ENCODE measurements around the gene ARAP3. TPM values are rescaled to one million over a fixed set of nuclear protein-coding genes. Genes with fewer than 3 reads are reported as not detected.

ARAP3 gene
- total RNA-seq, 1 donor from 2014 or later, result 17.4 TPM

DNA sequence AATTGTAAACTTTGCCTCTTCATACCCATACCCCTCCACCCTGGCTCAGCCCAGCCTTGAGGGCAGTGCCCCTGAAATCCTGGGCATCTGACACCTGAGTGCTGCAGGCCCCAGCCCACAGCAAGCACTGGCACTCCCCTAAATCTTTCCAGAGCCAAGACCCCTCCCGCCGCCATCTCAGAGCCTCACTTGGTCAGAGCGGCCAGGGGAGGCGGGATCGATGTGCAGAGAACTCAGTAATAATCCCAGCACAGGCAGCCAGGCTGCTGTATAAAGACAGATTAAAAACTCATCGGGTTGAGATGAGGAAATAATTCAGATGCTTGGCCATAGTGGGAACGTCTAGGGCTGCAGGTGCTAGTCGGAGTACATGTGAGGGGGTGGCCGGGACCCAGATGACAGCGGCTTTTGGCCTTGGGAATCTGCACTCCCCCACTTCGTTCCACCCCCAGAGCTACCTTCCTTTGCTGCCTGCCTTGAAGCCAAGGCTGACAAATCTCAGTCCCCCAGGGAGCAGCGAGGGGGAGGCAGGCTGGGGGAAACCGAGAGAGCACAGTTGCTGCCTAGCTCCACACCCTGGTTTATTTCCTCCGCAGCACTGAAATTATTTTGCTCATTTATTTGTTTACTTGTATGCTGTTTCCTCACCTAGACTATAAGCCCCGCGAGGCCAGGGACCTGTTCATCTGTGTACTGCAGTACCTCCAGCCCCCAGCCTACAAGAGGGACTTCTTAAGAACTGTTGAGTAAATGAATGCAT is 19.5 kb upstream of the ARAP3 start:
- no peak overlapping the region for H2AFZ ChIP-seq (ENCODE audit: low read depth, low read length)
- H3K79me2 ChIP-seq (ENCODE audit: insufficient read depth, low read length), result no peaks in the 10 kb centered on the region
- H3K27ac Mint-ChIP-seq (ENCODE audit: unreplicated experiment), result peak overlapping the region; percentile 63
- no peaks in the 10 kb centered on the region for H3K36me3 ChIP-seq (ENCODE audit: insufficient read depth, low read length)
- DNase-seq (ENCODE audit: low read depth) (no peak), FAIRE-seq (no peak)
- TF ChIP-seq, protein P1, sequence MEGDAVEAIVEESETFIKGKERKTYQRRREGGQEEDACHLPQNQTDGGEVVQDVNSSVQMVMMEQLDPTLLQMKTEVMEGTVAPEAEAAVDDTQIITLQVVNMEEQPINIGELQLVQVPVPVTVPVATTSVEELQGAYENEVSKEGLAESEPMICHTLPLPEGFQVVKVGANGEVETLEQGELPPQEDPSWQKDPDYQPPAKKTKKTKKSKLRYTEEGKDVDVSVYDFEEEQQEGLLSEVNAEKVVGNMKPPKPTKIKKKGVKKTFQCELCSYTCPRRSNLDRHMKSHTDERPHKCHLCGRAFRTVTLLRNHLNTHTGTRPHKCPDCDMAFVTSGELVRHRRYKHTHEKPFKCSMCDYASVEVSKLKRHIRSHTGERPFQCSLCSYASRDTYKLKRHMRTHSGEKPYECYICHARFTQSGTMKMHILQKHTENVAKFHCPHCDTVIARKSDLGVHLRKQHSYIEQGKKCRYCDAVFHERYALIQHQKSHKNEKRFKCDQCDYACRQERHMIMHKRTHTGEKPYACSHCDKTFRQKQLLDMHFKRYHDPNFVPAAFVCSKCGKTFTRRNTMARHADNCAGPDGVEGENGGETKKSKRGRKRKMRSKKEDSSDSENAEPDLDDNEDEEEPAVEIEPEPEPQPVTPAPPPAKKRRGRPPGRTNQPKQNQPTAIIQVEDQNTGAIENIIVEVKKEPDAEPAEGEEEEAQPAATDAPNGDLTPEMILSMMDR (IDR thresholded peaks at IDR 0.05; ENCODE audit: insufficient read depth, low read depth, low read length), result no peak
- no peak for TF ChIP-seq EZH2 (IDR thresholded peaks at IDR 0.05; ENCODE audit: insufficient read depth, low read length)
- H3K4me3 Mint-ChIP-seq (ENCODE audit: unreplicated experiment), result peak overlapping the region; percentile 80
- peaks cover 52% of the 10 kb centered on the region for H3K27me3 Mint-ChIP-seq (ENCODE audit: low read depth, unreplicated experiment)
- peaks cover 76% of the 10 kb centered on the region for H3K27me3 ChIP-seq (ENCODE audit: insufficient read depth, low read length)
- no peaks in the 10 kb centered on the region for H3K36me3 Mint-ChIP-seq (ENCODE audit: low read depth, unreplicated experiment)
- H4K20me1 ChIP-seq (ENCODE audit: insufficient read depth, low read length), result no peaks in the 10 kb centered on the region
- H3K9ac ChIP-seq (ENCODE audit: low read length), result no peak overlapping the region
- no peaks in the 10 kb centered on the region for H3K9me3 Mint-ChIP-seq (ENCODE audit: unreplicated experiment)
- peaks cover 6% of the 10 kb centered on the region for H3K4me1 ChIP-seq (ENCODE audit: insufficient read depth, low read length)
- H3K4me3 ChIP-seq (ENCODE audit: insufficient read depth, low read depth, low read length), result no peak overlapping the region
- H3K4me2 ChIP-seq (ENCODE audit: low read length), result peak overlapping the region; percentile 97
- H3K9me3 ChIP-seq (ENCODE audit: insufficient read depth, low read depth, low read length), result no peaks in the 10 kb centered on the region
- peaks cover 5% of the 10 kb centered on the region for H3K4me1 Mint-ChIP-seq (ENCODE audit: low read depth, unreplicated experiment)
- H3K27ac ChIP-seq (ENCODE audit: low read depth, low read length), result no peak overlapping the region

DNA sequence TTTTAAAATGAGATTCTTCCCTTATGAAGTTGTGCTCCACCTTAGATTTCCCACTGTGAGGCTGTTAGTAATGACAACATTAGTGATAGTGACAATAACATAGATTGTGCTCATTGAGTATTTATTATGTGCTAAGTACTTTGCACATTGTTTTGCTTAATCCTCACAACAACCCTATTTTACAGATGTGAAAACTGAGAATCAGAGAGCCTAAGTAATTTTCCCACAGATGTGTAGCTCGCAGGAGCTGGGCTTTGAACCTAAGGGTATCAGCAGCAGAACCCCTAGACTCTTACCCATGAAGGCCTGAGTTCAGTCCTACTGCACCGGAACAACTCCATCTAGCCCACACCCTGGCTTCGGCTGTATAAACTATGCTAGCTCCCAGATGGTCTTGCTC is 15.6 kb upstream of the ARAP3 start:
- peaks cover 9% of the 10 kb centered on the region for H3K4me1 Mint-ChIP-seq (ENCODE audit: low read depth, unreplicated experiment)
- H3K27me3 Mint-ChIP-seq (ENCODE audit: low read depth, unreplicated experiment), result peaks cover 60% of the 10 kb centered on the region
- DNase-seq (ENCODE audit: low read depth) (no peak), FAIRE-seq (no peak)
- no peak overlapping the region for H3K27ac ChIP-seq (ENCODE audit: low read depth, low read length)
- H3K79me2 ChIP-seq (ENCODE audit: insufficient read depth, low read length), result no peaks in the 10 kb centered on the region
- TF ChIP-seq, protein P1 (IDR thresholded peaks at IDR 0.05; ENCODE audit: insufficient read depth, low read depth, low read length), result no peak
- no peak for TF ChIP-seq EZH2 (IDR thresholded peaks at IDR 0.05; ENCODE audit: insufficient read depth, low read length)
- H3K36me3 ChIP-seq (ENCODE audit: insufficient read depth, low read length), result no peaks in the 10 kb centered on the region
- H3K27me3 ChIP-seq (ENCODE audit: insufficient read depth, low read length), result peaks cover 41% of the 10 kb centered on the region
- no peak overlapping the region for H3K27ac Mint-ChIP-seq (ENCODE audit: unreplicated experiment)
- no peak overlapping the region for H2AFZ ChIP-seq (ENCODE audit: low read depth, low read length)
- no peaks in the 10 kb centered on the region for H3K9me3 Mint-ChIP-seq (ENCODE audit: unreplicated experiment)
- H3K9me3 ChIP-seq (ENCODE audit: insufficient read depth, low read depth, low read length), result no peaks in the 10 kb centered on the region
- no peak overlapping the region for H3K4me3 ChIP-seq (ENCODE audit: insufficient read depth, low read depth, low read length)
- H3K4me2 ChIP-seq (ENCODE audit: low read length), result no peak overlapping the region
- no peaks in the 10 kb centered on the region for H3K36me3 Mint-ChIP-seq (ENCODE audit: low read depth, unreplicated experiment)
- H4K20me1 ChIP-seq (ENCODE audit: insufficient read depth, low read length), result no peaks in the 10 kb centered on the region
- H3K4me3 Mint-ChIP-seq (ENCODE audit: unreplicated experiment), result no peak overlapping the region
- H3K9ac ChIP-seq (ENCODE audit: low read length), result no peak overlapping the region
- peaks cover 18% of the 10 kb centered on the region for H3K4me1 ChIP-seq (ENCODE audit: insufficient read depth, low read length)

DNA sequence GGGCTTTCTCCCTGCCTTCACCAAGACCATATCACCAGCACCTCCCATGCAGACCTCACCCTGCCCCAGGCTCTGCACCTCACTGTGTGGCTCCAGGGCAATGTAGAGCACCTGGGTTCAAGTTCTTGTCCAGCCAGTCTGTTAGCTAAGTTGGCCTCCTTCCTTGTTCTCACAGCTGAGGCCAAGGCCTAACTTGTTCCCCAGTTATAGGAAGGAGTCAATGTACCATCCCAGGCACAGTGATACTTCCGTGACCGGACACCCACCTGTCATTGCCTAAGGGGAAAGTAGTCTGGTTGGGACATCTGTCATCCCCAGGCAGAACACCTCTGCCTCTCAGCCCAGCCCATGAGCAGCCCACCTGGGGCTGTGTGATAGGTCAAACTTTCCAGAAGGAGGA is 14.4 kb upstream of the ARAP3 start:
- no peak for TF ChIP-seq EZH2 (IDR thresholded peaks at IDR 0.05; ENCODE audit: insufficient read depth, low read length)
- TF ChIP-seq, protein P1 (IDR thresholded peaks at IDR 0.05; ENCODE audit: insufficient read depth, low read depth, low read length), result no peak
- FAIRE-seq (no peak), DNase-seq (ENCODE audit: low read depth) (no peak)
- Histone ChIP-seq H3K79me2 (ENCODE audit: insufficient read depth, low read length) (no peaks in the 10 kb centered on the region), H3K9me3 (ENCODE audit: insufficient read depth, low read depth, low read length) (no peaks in the 10 kb centered on the region), H3K27me3 (ENCODE audit: insufficient read depth, low read length) (peaks cover 35% of the 10 kb centered on the region), H3K4me3 (ENCODE audit: insufficient read depth, low read depth, low read length) (no peak overlapping the region), H3K9ac (ENCODE audit: low read length) (no peak overlapping the region), H3K4me2 (ENCODE audit: low read length) (no peak overlapping the region), H3K27ac (ENCODE audit: low read depth, low read length) (no peak overlapping the region), H2AFZ (ENCODE audit: low read depth, low read length) (no peak overlapping the region), H3K36me3 (ENCODE audit: insufficient read depth, low read length) (no peaks in the 10 kb centered on the region), H3K4me1 (ENCODE audit: insufficient read depth, low read length) (peaks cover 18% of the 10 kb centered on the region), H4K20me1 (ENCODE audit: insufficient read depth, low read length) (no peaks in the 10 kb centered on the region)
- peaks cover 59% of the 10 kb centered on the region for H3K27me3 Mint-ChIP-seq (ENCODE audit: low read depth, unreplicated experiment)
- H3K4me1 Mint-ChIP-seq (ENCODE audit: low read depth, unreplicated experiment), result peaks cover 13% of the 10 kb centered on the region
- no peak overlapping the region for H3K4me3 Mint-ChIP-seq (ENCODE audit: unreplicated experiment)
- H3K36me3 Mint-ChIP-seq (ENCODE audit: low read depth, unreplicated experiment), result no peaks in the 10 kb centered on the region
- H3K9me3 Mint-ChIP-seq (ENCODE audit: unreplicated experiment), result no peaks in the 10 kb centered on the region
- H3K27ac Mint-ChIP-seq (ENCODE audit: unreplicated experiment), result no peak overlapping the region
